Measurements from ENCODE around the gene RSU1.

DNA sequence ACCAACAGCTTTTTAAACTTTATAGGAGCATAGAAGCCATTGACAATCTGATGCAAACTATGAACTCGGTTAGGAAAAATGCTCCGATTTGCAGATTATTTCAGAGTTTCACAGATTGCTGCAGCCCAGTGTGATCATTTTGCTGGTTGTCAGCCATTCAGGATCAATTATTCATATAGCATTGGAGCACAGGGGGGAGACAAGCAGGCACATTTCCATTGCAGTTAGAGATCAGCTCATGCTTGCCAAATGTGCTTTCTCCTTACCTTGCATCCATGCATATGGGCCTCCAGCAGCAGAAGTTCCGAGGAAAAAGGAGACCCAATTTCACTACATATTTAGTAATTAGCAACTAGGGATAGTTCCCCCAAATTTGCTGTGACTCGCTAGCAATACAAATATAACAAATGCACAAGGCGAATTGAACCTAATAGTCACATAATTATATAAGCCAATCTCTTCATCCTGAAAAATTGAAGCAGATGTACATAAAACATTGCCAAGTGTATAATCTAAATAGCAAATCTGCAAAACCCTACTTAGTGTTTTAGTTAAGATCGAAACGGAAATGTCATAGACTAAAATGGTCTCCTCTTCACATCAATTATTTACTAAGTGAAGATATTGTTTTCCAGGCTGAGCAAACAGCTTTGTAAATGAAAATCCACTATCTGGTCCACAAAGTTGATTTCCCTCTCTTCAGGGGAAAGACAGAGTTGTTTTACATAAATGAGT, 49.5 kb upstream of the RSU1 start:
- TF ChIP-seq, protein P1, sequence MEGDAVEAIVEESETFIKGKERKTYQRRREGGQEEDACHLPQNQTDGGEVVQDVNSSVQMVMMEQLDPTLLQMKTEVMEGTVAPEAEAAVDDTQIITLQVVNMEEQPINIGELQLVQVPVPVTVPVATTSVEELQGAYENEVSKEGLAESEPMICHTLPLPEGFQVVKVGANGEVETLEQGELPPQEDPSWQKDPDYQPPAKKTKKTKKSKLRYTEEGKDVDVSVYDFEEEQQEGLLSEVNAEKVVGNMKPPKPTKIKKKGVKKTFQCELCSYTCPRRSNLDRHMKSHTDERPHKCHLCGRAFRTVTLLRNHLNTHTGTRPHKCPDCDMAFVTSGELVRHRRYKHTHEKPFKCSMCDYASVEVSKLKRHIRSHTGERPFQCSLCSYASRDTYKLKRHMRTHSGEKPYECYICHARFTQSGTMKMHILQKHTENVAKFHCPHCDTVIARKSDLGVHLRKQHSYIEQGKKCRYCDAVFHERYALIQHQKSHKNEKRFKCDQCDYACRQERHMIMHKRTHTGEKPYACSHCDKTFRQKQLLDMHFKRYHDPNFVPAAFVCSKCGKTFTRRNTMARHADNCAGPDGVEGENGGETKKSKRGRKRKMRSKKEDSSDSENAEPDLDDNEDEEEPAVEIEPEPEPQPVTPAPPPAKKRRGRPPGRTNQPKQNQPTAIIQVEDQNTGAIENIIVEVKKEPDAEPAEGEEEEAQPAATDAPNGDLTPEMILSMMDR (IDR thresholded peaks at IDR 0.05), result no peak
- no peak for TF ChIP-seq POLR2A (IDR thresholded peaks at IDR 0.05)

All from uterus (tissue), 2 donors.